ENCODE measurements around the gene PTPMT1.
"Not testable (repeated sequence)": the region's sequence is repeated elsewhere in the genome, so short reads cannot be mapped to it uniquely, and the experiment has no call there.

Gene PTPMT1

DNA sequence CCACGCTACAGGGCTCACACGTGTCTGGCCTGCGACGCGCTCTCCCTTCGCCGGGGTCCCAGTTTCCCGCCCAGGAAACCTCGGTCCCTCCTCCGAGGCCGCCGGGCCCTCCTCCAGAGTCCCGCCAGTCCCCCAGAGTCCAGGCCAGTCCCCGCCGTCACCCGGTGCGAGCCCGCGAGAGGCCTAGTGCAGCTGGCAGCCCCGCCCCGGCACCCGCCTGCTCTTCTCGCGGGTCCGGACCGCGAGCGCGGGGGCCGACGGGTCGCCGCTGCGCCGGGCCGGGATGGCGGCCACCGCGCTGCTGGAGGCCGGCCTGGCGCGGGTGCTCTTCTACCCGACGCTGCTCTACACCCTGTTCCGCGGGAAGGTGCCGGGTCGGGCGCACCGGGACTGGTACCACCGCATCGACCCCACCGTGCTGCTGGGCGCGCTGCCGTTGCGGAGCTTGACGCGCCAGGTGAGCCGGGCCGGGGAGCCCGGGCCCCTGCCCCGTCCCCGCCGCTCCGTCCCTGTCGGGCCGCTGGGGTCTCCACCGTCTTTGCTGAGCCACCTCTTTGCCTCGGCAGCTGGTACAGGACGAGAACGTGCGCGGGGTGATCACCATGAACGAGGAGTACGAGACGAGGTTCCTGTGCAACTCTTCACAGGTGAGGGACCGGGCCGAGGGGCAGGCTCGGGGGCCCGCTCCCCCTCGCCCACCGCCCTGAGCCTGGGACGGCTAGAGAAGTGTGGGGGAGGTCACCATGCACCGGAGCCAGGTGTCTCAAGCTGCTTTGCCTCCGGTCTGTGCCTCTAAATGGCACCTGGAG, at the start of gene PTPMT1:
PTPMT1 (plus strand) TSS at position 260 of the 809 bp plus-strand sequence; CDS start at position 284, 24 bp downstream.
- no peak for DNase-seq (ENCODE audit: low spot score)

DNA sequence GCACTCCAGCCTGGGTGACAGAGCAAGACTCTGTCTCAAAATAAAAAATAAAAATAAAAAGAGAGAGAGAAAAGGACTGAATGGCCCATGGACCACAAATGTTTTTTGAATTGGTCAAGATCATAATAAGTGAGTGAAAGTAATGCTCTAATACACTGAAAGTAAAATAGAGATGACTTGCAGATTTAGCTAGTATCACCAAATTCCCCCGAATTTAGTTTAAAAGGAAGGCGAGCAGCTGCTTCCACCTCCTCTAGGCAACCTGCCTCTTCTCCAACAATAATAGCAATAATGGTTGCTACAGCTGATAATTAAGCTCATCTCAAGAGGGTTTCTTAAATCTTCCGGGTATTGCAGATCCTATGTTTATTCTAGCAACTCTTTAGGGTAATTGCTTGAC, 49.2 kb upstream of the PTPMT1 start:
- DNase-seq (ENCODE audit: low spot score), result no peak

- DNase-seq (ENCODE audit: low spot score), result no peak
These were observed 48.2 kb upstream of the PTPMT1 start for GRCh38 chr11:47516984-47517853.

DNA sequence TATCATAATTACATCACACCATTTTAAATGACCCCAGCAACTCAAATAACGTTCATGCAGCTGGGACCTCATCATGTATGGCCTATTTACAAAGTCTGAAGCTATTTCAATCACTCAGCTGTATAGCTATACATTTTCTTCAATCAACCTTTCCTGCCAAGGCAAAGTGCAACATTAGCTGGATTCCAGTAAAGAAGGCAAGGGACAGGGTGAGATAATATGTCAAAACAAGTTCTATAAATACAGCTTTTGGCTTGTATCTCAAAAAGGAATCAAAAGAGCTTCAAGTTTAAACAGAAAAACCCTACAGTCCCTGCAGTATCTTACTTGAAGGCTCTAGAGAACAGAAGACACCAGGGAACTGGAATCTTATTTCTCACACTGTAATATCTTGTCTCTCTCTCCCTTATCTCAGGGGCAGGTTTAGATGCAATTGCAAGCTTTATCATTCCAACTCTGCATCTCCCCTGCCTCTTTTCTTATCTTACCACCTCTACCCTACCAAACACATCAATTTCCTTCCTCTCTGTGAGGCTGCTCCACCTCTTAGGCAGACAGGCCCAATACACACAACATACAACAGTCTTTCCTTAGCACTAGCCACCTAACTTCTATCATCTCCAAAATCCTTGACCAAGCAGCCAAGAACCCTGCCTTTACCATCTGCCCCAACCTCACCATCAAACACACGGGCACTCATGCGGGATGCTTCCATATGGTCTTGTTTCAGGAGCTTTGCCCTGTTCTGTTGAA, 47.0 kb upstream of the PTPMT1 start:
- no peak for DNase-seq (ENCODE audit: low spot score)

- DNase-seq (ENCODE audit: low spot score), result peak; percentile 55
These were observed 41.7 kb upstream of the PTPMT1 start for GRCh38 chr11:47523490-47524225.

GRCh38 chr11:47524291-47524874, 41.0 kb upstream of the PTPMT1 start:
- DNase-seq (ENCODE audit: low spot score), result no peak

DNA sequence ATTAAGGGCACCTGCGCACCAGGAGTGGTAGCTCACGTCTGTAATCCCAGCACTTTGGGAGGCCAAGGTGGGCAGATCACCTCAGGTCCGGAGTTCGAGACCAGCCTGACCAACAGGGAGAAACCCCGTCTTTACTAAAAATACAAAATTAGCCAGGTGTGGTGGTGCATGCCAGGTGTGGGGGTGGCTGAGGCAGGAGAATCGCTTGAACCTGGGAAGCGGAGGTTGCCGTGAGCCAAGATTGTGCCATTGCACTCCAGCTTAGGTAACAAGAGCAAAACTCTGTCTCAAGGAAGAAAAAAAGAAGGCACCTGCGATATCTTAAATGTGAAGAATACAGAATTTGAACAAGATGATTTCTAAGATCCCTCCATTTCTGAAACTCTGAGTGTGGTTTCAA, 39.4 kb upstream of the PTPMT1 start:
- DNase-seq (ENCODE audit: low spot score), result not testable (repeated sequence)

GRCh38 chr11:47527186-47527585, 38.2 kb upstream of the PTPMT1 start:
- no peak for DNase-seq (ENCODE audit: low spot score)

DNA sequence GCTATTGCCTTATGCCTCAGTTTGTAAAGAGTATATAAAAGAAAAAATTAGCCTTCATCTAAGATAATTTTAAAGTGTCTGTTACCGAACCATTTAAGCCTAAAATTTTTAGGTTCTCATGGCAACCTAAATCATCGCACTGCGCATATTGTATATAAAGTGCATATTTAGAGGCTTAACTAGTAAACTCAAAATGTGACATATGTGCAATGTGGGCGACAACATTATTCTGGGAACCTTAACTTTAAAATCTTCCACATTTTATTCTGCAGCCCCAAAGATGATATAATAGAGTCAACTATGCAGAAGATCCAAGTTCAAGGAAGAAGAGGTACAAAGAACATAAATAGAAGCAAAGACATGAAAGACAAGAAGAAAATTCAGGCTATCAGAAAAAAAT, 35.4 kb upstream of the PTPMT1 start:
- no peak for DNase-seq (ENCODE audit: low spot score)

GRCh38 chr11:47530721-47531120, 34.7 kb upstream of the PTPMT1 start:
- not testable (repeated sequence) for DNase-seq (ENCODE audit: low spot score)

DNA sequence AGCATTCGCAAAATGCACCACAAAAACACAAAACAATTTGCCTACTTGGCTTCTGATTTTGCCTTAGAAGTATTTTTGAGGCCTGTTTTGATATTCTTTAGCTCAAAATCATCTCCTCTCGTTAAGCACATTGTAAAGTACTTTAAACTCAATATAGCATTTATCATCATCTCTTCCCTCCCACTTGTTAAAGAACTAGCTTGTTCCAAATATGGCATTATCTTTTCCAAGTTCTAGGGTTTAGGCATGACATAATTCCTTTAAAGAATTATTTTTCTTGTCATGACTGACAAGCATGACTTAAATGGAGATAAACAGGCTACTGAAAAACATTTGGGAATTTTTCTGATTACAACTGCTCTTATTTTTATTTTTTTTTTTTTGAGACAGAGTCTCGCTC, 33.7 kb upstream of the PTPMT1 start:
- no peak for DNase-seq (ENCODE audit: low spot score)

DNA sequence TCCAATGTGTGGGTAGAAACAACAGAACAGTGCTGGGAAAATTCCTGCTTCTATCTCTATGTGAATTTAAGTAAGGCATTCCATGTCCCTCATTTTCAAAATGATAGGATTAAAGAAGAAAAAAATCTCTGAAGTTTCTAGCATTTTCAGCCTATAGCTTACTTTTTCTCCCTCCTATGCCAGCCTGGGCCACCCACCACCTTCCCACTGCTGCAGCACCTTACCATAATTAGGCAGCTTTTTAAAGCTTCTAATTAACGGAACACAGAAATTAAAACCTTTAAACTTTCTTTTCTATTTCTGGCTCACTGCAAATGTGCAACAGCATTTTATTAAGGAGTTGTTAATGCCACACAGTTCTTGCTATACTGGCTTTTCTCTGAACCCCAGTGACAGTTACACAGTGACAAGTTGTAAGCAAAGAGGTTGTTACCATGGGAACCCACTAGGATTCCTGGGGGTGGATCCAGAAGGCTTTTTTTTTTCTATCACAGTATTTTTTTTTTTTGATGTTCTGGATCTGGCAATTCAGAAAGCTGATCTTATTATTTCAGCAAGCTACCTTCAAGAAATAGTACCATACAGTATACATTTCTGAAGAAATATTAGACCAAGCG, 32.7 kb upstream of the PTPMT1 start:
- DNase-seq (ENCODE audit: low spot score), result no peak

DNA sequence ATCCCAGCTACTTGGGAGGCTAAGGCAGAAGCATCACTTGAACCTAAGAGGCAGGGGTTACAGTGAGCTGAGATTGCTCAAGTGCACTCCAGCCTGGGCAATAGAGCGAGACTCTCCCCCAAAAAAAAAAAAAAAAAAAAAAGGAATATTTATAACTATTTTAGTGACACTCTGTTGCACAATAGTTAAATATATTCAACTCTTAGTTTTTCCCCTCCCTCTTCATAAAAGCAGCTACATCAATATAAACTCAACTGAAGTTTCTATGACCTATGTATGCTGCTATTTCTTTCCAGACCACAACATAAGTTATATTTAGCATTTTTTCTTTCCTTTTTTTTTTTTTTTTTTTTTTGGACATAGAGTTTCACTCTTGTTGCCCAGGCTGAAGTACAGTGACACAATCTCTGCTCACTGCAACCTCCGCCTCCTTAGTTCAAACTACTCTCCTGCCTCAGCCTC, 31.7 kb upstream of the PTPMT1 start:
- DNase-seq (ENCODE audit: low spot score), result no peak

GRCh38 chr11:47534704-47535251, 30.6 kb upstream of the PTPMT1 start:
- DNase-seq (ENCODE audit: low spot score), result no peak

DNA sequence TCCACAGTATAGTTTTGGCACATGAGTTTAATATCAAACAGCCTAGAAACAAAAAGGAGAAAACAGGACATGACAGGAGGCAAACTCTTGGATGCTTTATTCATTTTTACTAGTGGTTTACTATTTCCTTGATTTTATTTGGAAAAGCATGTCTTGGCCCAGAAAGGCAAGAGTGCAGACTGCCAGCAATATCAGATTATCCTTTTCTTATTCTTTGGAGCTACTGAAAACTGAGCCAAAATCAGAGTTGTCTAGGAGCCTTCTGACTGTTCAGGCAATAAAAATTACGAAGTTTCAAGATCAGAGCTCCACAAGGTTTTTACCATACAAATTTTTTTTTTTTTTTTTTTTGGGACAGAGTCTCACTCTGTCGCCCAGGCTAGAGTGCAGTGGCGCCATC, 28.5 kb upstream of the PTPMT1 start:
- DNase-seq (ENCODE audit: low spot score), result no peak

DNA sequence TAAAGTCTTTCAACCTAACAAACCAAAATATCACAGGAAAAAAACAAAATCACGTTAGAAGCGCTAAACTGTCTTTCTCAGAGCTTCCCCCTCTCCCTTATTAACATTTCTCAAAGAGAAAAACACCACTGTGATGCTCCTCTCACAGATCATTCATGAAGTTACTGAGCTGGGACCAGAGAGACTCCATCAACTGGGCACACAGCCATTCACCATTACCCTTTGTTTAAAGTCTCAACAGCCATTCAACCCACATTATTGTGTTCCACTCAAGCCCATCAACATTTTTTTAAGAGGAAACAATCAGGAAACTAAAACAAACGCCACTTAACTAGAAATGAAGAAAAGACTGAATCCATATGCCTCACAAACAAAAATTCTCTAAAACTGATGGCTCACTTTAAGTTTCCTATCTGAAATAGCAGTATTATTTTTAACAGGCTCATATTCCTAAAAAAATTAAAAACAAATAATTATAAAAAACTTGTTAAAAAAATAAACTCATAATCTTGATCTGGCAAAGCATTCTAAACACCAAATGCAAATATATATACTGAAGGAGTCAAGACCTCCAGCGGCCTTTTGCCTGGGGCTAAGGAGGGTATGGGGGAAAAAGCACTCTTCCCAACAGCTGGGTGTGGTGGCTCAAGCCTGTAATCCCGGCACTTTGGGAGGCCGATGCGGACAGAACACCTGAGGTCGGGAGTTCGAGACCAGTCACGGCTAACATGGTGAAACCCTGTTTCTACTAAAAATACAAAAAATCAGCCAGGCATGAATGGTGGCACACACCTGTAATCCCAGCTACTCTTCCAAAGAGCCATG, 26.4 kb upstream of the PTPMT1 start:
- peak; percentile 84 for DNase-seq (ENCODE audit: low spot score)

GRCh38 chr11:47539681-47540039, 25.7 kb upstream of the PTPMT1 start:
- no peak for DNase-seq (ENCODE audit: low spot score)

GRCh38 chr11:47541070-47541469, 24.3 kb upstream of the PTPMT1 start:
- DNase-seq (ENCODE audit: low spot score), result no peak

DNA sequence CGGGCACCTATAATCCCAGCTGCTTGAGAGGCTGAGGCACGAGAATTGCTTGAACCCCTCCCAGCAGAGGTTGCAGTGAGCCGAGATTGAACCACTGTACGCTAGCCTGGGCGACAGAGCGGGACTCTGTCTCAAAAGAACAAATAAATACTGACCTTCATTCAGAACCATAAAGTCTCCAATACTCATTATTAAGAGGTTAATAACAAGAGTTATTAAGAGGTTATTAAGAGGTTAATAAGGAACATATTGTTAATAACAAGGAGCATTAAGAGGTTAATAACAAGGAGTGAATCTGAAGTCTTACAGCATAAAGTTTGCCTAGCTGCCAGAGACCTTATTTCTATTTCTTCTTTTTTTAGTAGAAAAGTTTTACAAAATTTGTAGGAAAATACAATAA, 20.1 kb upstream of the PTPMT1 start:
- DNase-seq (ENCODE audit: low spot score), result no peak

DNA sequence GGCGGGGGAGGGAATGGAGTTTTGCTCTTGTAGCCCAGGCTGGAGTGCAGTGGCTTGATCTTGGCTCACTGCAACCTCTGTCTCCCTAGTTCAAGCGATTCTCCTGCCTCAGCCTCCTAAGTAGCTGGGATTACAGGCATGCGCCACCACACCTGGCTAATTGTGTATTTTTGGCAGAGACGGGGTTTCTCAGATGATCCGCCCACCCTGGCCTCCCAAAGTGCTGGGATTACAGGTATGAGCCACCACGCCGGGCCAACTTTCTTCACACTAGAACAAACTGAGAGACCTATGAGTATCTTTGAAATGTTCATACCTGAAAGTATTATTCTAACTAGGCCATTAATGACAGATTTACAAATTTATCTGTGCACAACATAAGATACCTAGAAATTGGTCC, 19.1 kb upstream of the PTPMT1 start:
- not testable (repeated sequence) for DNase-seq (ENCODE audit: low spot score)

Measured in pons (tissue), 1 donor.